GM21825 (cell line): ENCODE data around the gene ZNF507.

ENCODE experiments used
- ATAC-seq: cut with Tn5 transposase; IDR thresholded peaks from one replicate; pipeline ENCODE4 v1.9.1; 2021; ENCODE audit warnings: mild to moderate bottlenecking, moderate library complexity; ENCODE audit not compliant: unreplicated experiment

ZNF507 gene

DNA sequence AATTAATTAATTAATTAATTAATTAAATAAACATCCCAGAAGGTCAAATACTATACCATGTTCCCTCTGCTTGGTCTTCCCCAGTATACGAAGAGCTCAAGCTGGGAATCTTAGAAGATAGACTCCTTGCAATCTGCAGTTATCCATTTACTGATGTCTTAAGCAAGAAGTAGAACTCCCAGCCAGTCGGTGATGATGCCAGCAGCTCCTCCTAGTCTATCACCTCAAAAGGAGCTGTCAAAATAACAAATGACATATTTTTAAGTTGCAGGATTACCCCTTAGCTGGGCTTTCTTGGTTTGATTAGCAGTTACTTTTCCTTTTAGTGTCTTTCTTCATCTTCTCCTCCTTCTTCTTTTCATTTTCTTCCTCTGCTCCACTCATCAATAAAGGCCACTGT, 6.0 kb upstream of the ZNF507 start:
- ATAC-seq: no peak

DNA sequence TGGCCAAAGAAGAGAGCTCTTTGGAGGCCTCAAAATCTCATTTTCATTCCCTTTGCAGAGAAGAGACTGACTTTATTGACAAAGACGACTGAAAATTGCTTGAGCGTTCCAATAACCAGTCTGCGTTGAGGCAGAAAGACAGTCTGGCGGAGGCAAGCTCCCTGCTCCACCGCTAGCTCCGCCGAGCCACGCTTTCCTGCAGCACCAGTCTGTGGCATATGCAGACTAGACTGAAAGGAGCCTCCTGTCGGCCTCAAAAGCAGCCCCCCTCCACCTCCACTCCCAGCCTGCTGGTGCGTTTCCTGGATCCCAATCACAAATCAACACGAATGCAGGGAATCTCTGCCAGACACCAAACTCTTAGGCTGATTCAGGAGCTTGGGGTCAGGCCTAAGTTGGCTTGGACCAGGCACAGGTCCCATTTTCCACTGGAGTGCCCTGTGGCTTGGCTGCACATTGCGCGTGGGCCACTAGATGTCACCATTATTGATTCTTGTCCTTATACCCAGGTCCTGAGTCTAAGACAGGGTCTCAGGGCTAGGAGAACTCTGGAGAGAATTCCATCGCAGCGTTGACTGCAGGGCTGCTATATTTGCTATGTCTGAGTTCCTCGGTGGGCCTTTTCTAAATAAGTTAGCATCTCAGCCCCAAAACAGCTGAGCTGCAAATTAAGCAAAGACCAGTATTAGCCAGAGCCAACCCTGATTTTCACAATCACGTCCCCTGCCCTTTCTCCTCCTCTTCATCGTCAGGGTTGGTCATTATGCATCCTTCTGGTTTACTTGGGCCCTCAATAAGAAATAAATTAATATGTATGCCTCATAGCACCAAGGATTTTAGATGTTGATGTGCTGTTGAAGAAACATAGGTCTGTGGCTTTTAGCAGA, 5.2 kb upstream of the ZNF507 start:
- ATAC-seq: no peak

DNA sequence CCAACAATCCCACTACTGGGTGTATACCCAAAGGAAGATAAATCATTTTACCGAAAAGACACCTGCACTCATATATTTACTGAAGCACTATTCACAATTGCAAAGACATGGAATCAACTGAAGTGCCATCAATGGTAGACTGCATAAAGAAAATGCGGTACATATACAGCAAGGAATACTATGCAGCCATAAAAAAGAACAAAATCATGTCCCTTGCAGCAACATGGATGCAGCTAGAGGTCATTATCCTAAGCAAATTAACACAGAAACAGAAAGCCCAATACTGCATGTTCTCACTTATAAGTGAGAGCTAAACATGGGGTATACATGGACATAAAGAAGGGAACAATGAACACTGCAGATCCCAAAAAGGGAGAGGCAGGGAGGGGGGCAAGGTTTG, 2.7 kb upstream of the ZNF507 start:
- ATAC-seq: no peak

DNA sequence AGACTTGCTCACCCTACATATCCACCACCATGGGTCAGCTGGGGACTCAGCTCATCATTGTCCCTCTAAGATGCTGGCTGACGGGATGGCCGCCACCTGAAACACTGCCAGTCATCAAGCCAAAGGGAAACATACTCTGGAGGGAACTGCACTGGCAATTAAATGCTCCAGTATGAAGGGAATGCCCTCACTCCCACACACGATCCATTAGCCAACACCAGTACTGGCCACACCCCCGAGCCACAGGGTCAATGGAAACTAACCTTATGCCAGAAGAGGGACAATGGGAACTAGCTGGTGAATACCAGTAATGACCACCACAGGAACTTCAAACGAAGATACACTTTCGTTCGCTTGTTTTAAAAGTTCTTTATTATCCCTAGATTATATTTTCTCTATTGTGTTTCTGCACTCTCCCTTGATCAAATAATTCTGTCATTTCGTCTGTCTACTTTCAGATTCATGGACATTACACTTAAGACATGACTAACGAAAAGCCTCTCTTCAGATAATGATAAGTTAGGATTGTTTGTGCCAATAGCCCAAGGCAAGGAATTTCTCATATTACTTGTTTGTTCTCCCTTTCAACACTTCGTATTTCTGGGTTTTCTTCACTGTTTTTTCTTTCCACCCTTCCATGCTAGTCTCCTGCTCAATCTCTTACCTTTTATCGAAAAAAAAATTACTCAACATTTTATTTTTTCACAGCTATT, 1.7 kb upstream of the ZNF507 start:
- no peak for ATAC-seq

DNA sequence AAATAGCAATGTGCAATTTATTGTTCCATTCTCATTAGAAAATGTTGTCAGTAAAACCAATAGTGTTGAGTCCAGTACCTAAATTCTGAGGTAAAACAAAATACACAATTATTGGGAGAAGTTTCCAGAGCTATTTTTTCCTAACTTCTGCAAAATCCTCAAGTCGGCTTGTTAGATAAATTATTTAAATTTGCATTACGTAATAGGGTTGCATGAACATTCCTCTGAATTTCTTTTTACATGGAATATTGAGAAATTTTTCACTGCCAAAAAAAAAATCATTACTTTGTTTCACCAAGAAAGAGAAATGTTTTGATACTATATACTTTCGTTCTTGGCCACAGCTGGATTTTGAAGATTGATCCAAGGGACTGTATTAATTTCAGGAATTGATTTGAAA, 1.5 kb downstream of the ZNF507 start:
- no peak for ATAC-seq

DNA sequence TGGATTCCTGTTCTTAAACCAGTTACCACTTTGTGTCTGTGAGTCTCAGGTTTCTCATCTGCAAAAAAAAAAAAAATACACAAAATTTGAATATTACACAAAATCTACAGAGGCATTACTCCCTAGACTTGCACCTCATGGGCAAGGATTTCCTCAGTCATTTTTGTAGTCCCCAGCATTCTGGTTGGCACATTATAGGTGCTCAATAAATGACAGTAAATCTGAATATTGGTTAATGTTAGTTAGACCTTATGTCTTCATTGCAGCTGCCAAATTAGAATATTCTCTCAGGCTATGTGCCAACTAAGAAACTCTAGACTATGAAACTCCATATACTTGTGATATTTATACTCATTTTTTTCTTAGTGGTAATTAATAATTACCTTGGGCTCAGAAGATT, 2.2 kb downstream of the ZNF507 start:
- no peak for ATAC-seq

DNA sequence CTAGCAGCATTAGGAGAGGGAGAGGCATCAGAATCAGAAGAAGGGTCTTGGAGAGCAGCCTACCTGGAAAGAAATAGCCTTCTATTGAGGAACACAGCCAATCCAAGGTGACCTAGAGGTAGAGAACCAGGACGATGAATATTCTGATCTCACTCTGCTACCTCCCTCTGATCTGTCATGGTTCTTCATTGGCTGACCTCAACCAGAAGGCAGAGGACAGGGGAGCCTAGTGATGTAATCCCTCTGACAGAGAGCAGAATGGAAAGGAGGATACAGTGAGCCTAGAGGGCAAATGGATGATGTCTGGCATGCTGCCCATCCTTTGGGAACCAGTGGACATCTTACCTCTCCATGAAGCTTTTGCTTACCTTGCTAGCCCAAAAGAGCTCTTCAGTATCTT, 3.6 kb downstream of the ZNF507 start:
- ATAC-seq: no peak

DNA sequence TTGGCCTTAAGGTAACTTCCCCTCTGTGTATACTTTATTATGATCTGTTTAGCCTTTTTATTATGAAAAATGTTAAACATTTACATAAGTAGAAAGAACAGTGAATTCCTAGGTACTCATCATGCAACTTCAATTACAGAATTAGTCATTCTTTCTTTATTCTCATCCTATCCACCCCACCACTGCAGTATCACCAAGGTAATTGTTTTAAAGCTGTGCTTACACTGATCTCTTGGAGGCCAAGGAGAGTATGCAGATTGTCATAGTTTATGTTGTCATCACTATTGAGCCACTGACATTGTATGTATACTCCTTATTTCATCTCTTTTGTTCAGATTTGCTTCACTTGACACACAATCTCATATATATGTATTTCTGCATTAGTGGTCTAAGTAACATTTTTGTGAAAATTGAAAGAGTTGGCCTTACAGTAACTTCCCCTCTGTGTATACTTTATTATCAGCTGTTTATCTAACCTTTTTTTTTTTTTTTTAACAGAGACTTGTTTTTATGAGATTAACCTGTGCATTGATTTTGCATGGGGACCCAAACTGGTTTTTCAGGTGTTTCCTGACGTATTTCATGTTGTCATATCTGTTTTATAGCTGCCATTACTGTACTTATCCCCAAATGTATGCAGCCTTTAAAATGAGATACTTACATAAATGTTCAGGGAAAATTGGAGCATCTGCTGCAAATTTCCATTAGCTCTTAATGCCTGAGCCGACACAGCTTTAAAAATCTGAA, 4.5 kb downstream of the ZNF507 start:
- no peak for ATAC-seq

DNA sequence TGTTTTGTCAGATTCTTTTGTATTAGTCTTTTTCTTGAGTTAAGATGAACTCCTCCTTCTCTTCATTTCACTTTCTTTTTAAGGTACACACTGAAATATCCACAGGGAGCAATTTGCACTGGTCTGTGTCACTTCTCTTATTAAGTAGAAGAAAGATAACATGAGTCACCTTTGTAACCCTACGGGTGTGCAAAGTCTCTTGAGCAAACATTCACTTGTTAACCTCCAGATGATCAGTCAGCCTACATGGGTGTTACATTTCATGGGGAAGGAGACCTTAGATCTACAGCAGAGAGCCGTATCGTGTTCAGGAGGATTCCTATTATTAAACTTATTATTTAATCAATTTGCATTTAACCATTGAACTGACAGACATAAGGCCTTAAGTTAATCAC, 5.1 kb downstream of the ZNF507 start:
- no peak for ATAC-seq

DNA sequence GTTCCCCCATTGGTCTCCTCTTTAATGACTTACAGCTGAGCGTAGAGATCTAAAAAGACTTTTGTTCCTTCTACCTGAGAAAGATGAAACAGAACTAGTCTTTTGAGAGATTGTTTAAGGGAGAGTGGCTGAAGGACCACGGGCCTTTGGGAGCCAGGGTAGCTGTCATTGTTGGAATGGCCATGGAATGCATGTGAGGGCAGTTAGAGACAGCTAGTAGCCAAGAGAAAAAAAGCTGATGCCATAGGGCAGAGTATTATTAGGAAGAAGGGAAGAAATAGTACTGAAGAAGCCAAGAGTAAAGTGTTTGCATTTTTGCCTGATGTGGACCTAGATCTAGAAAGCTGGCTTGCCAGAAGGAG, 5.6 kb downstream of the ZNF507 start:
- no peak for ATAC-seq

DNA sequence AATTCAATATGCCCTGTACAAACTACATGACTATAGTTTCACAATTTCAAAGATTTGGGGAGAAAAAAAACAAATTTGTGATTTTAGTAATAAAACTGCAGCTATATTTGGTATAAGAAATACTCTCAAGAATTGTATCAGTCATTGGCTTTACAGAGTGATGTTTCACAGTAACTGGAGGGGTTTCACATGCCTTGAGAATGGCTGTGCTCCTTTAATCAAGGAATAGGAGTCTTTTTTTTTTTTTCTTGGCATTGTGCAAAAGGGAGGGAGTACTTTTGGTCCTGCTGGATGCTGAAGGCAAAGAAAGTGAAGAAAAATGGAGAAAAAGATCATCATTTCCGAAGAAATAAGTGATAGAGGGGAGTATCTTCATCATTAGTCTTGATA, 6.8 kb downstream of the ZNF507 start:
- no peak for ATAC-seq

DNA sequence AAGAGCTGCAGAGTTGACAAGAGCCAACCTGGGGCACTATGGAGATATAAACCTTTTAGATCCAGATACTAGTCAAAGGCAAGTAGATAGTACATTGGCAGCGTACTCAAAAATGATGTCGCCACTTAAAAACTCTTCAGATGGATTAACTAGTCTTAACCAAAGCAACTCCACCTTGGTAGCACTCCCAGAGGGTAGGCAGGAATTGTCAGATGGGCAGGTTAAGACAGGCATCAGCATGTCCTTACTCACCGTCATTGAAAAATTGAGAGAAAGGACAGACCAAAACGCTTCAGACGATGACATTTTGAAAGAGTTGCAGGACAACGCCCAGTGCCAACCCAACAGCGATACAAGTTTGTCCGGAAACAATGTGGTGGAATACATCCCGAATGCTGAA, 8.9 kb downstream of the ZNF507 start:
- no peak for ATAC-seq

DNA sequence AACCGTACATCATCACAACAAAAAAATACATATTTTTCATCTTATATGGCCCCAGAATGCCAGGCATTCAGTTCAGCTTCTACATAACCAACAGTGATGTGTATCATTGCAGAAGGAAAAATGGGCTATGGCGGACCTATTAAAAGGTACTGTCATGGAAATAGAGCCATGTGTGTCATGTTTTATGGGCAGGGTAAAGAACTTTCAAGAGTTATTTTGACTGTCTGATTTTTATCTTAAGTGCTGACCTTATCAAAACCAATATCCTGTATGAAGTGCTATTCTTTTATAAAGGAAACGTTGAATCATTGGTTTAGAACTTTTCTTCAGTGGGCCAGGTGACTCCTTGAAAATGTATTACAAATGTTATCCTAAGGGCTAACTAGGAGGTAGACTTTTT, 9.9 kb downstream of the ZNF507 start:
- ATAC-seq: no peak

DNA sequence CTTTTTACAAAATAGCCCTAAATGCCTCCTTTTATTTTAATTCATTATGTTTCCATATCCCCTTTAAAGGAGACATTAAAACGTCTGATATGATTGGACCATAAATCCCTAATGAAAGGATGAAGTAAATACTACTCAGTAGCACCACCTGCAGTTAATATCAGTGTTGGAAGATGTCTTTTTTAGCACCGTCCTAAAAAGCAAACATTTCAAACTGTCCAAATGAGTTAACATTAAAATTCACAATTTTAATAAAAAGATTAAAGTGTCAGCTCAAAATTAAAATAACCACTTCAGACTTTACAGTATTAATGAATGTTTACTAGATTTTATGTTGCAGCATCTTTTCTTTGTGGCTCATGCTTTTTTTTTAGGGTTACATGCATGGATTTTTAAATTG, 12.3 kb downstream of the ZNF507 start:
- ATAC-seq: no peak

DNA sequence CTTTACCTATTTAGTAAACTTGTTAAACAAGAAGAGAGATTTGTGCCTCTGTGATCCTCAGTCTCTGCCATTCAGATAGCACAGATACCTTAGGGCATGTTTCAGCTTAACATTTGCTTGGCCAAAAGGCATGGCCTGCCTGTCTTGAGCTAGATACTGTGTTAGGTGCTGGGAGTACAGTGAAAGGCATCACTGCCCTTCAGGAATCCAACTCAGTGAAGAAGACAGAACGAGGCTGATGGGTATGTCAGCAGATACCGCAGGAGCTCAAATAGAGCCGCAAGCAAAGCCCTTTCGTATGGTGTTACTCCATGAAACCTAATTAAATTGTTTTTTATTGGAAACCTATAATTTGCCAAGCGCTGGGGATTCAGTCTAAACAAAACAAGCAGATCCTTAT, 12.9 kb downstream of the ZNF507 start:
- ATAC-seq: no peak

DNA sequence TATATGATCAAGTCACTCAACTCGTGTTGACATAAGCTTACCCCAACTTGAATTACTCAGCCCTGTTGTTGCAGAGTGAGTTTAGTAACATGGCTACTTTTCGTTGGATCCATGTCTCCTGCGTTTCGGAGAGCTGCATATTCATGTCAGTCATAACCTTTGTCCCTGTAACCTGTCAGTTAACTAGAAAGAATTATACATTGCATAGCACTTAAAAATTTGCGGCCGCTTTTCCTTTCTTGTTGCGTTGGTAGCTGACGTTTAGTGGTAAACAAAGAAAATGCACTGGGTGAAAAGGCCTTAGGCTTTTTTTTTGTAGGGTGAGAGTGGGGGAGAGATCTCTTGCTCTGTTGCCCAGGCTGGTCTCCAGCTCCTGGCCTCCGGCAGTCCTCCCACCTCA, 14.2 kb downstream of the ZNF507 start:
- ATAC-seq: no peak

DNA sequence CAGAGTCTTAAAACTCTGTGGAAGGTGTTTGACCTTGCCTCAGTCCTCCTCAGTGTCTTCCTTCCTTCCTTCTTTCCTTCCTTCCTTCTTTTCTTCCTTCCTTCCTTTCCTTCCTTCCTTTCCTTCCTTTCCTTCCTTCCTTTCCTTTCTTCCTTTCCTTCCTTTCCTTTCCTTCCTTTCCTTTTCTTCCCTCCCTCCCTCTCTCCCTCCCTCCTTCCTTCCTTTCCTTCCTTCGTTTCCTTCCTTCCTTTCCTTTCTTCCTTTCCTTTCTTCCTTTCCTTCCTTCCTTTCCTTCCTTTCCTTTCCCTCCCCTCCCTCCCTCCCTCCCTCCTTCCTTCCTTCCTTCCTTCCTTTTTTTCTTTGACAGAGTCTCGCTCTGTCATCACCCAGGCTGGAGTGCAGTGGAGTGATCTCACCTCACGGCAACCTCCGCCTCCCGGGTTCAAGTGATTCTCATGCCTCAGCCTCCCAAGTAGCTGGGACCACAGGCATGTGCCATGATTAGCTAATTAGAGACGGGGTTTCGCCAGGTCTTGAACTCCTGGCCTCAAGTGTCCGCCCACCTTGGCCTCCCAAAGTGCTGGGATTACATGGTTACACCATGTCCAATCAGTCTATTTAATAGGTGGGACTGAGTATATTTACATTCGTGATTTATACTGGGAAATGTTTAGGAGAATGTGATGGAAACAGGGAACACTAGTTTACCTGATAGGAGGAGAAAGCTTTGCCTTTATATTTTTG, 16.3 kb downstream of the ZNF507 start:
- no peak for ATAC-seq

DNA sequence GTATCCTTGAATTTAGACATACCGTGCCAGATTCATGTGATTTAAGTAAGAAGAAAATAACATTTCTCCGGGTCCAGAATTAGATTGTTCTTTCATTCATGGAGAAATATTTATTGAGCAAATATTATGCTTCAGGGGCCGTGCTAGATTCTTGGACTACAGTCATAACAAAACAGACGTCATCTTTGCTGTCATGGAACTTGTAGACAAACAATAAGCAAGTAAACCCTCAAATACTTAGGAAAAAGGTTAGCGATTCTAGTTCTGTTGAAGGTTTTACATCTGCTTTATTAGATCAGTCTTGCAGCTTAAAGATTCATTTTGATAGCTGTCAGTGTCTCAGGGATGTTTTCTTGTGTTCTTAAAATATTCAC, 16.9 kb downstream of the ZNF507 start:
- ATAC-seq: no peak

DNA sequence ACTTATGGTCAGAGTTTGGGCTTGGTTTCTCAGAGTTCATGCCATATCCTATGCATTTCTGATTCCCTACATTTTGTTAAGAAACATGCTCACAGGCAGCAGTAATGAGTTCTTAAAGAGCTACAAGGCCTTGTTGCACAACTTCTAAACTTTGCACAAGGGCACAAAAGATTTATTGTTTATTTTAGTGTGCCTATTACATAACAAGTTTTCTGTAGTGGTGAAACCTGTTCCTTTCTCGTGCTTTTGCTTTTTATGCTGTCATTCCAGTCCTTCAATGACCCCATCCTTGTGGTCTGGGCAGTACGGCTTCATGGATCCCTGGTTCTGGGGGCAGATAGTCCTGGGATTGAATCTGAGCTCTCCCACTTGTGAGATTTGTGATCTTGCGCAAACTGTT, 17.8 kb downstream of the ZNF507 start:
- no peak for ATAC-seq

DNA sequence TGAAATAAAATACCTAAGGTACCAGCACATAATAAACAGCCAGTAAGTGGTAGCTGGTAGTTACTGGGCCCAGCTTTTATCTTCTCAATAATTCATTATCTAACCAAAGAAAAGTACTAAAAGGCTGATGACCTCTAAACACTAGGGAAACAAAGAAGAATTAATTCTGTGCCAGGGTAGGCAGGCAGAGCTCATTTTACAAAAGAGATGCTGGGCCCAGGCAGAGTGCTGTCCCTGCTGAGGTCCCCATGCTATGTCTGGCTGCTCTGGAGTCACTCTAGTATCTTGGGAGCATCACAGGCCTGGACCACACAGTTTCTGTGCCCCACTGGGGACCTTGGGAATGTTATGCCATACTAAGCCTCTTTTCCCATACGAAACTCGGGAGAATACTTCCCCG, 18.2 kb downstream of the ZNF507 start:
- ATAC-seq: no peak

DNA sequence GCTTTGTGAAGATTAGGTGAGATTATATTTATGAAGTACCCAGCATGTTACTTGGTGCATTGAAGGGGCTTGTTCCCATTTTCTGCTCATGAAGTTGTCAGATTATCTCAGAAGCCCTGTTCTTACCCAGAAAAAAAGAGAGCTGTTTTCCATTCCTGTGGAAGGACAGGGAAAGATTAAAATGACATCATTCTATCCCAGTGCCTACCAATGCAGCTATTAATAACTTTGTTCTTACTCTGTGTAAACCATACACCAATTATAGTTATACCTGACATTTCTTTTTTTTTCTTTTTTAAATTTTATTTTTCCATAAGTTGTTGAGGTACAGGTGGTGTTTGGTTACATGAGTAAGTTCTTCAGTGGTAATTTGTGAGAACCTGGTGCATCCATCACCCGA, 18.6 kb downstream of the ZNF507 start:
- no peak for ATAC-seq
